ENCODE data around the gene LDAH.

GRCh38 chr2:20702563-20702962, 120.3 kb downstream of the LDAH start:
- TF ChIP-seq, protein P1, sequence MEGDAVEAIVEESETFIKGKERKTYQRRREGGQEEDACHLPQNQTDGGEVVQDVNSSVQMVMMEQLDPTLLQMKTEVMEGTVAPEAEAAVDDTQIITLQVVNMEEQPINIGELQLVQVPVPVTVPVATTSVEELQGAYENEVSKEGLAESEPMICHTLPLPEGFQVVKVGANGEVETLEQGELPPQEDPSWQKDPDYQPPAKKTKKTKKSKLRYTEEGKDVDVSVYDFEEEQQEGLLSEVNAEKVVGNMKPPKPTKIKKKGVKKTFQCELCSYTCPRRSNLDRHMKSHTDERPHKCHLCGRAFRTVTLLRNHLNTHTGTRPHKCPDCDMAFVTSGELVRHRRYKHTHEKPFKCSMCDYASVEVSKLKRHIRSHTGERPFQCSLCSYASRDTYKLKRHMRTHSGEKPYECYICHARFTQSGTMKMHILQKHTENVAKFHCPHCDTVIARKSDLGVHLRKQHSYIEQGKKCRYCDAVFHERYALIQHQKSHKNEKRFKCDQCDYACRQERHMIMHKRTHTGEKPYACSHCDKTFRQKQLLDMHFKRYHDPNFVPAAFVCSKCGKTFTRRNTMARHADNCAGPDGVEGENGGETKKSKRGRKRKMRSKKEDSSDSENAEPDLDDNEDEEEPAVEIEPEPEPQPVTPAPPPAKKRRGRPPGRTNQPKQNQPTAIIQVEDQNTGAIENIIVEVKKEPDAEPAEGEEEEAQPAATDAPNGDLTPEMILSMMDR (conservative IDR thresholded peaks at IDR 0.05; ENCODE audit: low read depth, low read length): no peak
- TF ChIP-seq EZH2 (IDR thresholded peaks at IDR 0.05; ENCODE audit: borderline replicate concordance, low read depth, low read length, poor library complexity, severe bottlenecking): no peak
